ENCODE measurements around the gene SLC30A1.
"Not testable (repeated sequence)": the region's sequence is repeated elsewhere in the genome, so short reads cannot be mapped to it uniquely, and the experiment has no call there.

The SLC30A1 gene

DNA sequence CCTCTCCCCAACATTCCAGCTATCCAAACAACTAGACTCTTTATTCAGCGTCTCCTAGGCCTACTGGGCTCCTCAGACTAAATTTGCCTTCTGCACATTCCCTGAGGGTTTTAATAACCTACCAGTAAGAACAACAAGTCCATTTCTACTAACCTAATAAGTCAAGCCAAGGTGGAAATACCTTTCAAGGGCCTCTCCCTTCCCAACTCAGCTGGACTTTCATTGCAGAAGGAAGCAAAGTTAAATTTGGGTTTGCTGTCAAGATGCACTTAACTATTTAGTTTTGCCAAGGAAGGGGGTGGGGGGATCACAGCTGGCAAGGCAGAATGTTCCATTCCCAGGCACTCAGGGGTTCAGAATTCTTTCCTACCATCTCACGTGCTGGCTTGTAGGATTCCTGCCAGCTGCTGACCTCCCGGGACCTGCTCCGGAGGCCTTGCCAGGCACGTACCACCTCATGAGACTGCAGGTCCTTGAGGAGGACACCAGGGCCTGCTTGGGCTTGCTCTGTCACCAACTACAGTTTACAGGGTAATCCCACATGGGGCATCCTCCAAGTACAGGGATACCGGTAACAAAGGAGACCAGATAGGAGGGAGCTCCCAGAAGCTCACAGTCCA is 29.8 kb downstream of the SLC30A1 start:
- DNase-seq (ENCODE audit: extremely low read depth in 1 of 2, low read depth in 1 of 2) = no peak

DNA sequence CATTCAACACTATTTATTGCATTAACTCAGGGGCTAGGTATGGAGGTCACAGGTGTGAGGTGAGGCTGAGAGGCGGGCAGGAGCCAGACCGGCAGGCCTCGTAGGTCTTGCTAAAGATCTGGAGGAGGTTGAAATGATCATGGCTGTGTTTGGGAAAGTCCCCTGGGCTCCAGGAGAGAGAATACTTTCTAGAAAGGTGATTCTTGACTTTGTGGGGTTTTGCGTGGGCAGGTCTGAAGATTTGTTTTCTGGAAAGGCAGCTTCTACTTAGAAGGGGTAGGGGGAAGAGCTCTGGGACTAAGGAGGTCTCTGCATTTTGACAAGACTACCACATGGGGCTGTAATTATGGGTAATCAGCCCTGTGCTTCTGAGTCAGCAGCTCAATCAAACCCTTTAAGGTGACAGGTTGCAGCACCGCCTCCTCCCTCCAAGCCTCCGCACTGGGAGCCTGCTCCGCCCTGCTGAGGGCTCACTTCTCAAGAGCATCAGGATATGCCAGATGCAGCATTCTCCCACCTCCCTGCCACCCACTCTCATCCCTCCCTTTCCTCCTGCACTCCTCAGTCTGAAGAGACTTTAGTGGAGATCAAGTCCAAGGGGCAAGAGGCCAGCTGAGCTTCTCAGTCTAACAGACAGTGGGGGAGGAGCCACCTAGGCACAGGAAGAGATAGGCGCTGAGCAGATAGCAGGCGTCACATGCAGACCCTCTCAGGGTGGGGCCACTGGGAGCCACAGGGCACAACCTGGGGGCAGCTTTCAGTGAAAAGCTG is 30.5 kb downstream of the SLC30A1 start:
- DNase-seq (ENCODE audit: extremely low read depth in 1 of 2, low read depth in 1 of 2) = no peak

DNA sequence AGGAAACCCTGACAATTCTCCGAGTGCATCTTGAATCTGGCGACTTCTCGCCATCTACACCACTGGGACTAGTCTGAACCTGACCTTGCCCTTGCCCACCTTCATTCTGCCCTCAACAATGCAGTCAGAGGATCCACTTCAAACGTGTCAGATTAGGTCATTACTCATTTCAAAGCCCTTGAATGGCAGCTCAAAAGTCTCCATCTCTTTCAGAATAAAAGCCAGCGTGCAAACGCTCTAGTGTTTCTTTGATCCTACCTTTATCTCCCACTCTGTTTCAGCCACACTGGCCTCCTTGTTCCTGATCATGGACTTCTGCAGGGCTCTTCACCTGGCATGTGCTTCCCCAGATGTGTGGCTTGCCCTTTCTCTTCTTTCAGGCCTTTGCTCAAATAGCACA is 31.3 kb downstream of the SLC30A1 start:
- no peak for DNase-seq (ENCODE audit: extremely low read depth in 1 of 2, low read depth in 1 of 2)

DNA sequence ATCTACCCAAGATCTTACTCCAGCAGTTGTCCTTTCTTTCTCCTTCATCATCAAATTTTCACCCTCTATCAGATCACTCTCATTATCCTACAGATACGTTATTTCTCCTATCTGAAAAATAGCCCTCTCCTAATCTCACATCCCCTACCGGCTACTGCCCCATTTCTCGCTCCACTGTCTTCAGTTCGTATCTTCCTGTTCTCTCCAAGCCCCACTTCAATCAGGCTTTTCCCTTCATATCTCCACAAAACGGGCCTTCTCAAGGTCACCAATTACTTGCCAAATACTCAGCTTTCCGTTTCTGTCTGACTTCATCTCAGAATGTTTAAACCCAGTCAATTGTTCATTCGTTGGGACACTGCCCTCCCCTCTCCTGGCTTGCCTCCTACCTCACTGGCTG is 32.4 kb downstream of the SLC30A1 start:
- no peak for DNase-seq (ENCODE audit: extremely low read depth in 1 of 2, low read depth in 1 of 2)

DNA sequence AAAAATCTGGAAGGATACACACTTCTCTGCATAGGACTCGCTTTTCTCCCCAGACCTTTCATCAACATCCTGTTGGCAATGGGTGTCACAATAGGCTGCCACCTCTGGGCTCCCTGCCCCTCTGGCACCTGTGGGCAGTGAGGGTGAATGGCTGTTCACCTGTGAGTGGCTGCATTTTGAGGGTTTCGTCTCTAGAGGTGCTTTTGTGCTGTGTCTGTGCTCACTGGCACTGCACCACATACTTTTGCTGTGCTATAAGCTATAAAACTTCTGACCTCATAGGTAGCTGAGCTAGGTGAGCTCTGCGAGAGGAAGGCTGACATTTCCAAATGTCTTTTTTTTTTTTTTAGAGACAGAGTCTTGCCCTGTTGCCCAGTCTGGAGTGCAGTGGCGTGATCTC is 35.9 kb downstream of the SLC30A1 start:
- no peak for DNase-seq (ENCODE audit: extremely low read depth in 1 of 2, low read depth in 1 of 2)

DNA sequence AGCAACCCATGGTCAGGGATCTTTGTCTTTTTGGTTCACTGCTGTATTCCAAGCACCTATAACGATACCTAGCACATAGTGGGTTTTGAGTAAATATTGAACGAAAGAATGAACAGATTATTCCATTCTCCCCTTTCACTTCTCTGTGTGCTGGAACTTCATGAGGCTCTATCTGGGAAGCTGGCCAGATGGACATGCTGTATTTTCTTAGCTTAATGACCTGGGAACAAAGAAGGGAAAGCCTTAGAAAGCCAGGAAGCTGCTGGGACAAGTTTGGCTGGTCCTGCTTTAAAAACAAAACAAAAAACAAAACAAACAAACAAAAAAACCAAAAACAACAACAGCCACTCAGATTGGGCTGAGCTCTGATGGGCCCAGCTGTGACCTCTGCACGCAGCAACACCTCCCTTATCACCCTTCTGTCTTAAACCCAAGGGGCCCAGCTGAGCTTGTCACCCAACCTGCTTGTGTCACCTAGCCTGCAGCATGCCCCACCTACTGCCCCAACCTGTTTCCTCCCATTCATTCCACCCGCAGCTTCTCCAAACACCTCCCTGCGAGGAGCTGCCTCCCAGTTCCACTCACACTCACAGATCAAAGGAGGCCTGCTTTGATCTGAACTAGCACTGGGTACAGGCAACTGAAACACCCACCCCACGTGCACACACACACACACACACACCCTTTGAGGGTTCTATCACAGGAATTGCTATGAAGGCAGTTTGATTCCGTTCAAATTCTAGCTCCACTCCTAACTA is 37.1 kb downstream of the SLC30A1 start:
- no peak for DNase-seq (ENCODE audit: extremely low read depth in 1 of 2, low read depth in 1 of 2)

DNA sequence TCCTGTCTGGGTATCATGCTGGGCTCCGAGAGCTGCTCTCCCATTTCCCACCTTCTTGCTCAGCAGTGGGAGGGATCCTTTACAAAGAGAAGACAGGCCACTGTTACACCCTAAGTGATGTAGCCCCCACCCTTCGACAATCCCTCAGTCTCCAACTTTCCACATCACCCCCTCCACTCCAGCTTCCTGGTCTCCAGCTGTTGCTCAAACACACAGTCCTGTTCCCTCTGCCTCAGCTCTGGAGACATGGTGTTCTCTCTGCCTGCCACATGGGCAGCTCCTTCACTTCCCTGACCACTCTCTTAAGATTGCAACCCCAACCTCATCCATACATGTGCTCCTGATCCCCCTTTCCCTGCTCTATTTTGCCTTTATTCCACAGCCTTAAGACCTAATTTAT is 37.7 kb downstream of the SLC30A1 start:
- DNase-seq (ENCODE audit: extremely low read depth in 1 of 2, low read depth in 1 of 2) = no peak

DNA sequence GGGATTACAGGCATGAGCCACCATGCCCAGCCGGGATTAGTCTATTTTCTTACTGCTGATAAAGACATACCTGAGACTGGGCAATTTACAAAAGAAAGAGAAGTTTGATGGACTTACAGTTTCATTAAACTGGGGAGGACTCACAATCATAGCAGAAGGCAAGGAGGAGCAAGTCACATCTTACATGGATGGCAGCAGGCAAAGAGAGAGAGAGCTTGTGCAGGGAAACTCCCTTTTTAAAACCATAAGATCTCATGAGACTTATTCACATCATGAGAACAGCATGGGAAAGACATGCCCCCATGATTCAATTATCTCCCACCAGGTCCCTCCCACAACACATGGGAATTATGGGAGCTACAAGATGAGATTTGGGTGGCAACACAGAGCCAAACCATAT is 38.1 kb downstream of the SLC30A1 start:
- not testable (repeated sequence) for DNase-seq (ENCODE audit: extremely low read depth in 1 of 2, low read depth in 1 of 2)

DNA sequence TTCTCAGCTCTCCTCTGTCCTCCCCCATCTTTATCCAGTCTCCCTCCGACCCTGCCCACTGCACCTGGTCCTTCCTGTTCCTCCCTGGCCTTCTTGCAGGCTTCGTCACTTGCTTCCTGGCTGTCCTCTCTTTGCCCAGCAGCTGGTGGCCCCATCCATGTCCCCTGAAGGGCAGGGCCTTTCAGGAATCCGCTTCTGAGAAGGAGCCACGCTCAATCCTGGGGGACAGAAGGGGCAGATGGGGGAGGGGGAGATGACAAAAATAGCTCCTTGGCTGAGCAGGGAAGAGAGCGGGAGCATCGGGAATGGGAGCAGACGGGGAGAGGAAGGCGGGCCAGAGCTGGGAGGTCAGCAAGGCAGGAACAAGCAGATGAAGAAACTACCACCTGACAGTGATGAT is 40.7 kb downstream of the SLC30A1 start:
- no peak for DNase-seq (ENCODE audit: extremely low read depth in 1 of 2, low read depth in 1 of 2)

DNA sequence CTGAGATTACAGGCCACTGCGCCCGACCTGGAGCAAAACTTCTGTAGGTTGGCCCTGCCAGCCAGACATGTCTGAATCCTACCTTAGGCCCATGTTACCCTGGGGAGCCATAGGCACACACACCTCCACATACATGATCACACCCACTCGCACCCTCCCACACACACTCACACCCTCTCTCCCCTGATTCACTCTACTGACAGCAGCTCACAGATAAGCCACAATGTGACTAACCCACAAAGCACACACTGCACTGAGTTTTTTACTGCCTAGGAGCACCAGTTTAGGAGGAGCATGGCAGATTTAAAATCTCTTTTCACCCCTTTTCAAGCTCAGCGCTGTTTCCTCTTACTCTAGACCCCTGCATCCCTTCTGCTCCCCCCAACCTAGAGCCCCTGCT is 41.7 kb downstream of the SLC30A1 start:
- DNase-seq (ENCODE audit: extremely low read depth in 1 of 2, low read depth in 1 of 2) = no peak

DNA sequence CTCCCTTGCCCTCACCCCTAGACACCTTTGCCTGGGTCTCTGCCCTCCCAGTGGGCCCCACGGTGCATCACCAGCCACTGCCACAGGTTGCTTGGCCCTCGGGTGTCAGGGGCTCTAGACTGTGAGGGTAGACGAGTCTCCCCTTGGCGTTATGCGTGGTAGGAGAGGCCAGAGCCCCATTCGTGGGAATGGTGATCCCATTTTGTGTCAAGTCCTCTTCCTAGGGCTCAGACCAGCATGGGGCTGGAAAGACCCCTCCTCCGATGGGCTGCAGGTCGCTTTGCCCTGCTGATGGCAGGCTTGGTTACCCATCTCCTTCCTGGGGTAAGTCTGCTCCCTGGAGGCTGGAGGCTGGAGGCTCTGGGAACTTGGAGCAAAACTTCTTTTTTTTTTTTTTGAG is 42.4 kb downstream of the SLC30A1 start:
- no peak for DNase-seq (ENCODE audit: extremely low read depth in 1 of 2, low read depth in 1 of 2)

DNA sequence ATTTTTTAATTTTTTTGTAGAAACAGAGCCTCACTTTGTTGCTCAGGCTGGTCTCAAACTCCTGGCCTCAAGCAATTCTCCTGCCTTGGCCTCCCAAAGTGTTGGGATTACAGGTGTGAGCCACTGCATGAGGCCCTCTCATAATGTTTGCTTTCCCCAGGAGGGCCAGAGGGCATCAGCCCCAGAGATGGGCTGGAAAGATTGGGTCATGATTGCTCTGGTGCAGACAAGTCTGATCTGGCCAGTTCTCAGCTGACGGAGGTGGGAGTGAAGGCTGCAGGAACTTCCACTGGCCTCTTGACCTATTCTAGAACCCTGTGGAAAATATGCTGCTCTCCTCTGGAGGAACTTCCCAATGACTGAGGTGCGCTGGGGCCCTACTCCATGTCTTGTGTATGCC is 43.6 kb downstream of the SLC30A1 start:
- DNase-seq (ENCODE audit: extremely low read depth in 1 of 2, low read depth in 1 of 2) = no peak

DNA sequence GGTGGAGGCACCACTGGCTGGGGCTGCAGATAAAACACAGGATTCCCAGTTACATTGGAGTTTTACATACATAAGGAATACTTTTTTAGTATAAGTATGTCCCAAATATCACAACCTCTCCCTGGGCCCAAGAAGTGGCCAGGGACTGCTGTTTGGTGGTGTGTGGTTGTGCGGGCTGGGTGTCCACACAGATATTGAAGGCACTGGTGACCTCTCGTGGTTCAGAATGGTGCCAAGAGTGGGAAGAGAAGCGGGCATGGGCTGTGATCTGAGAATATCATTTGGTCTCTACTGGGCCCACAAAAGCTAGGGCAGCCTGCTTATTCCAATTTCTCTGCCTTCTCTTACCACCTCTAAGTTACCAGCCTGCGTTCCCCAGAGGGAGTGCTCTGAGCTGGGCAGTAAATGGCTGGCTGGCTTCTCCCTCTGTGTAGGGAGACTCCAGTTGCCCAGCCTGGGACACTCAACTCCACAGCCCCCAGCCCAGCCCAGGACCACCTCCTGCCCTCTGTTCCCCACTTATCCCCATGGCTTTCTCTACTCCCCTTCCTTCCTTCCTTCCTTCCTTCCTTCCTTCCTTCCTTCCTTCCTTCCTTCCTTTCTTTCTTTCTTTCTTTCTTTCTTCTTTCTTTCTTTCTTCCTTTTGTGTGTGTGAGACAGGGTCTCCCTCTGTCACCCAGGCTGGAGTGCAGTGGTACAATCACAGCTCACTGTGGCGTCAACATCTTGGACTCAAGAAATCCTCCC is 44.2 kb downstream of the SLC30A1 start:
- no peak for DNase-seq (ENCODE audit: extremely low read depth in 1 of 2, low read depth in 1 of 2)

DNA sequence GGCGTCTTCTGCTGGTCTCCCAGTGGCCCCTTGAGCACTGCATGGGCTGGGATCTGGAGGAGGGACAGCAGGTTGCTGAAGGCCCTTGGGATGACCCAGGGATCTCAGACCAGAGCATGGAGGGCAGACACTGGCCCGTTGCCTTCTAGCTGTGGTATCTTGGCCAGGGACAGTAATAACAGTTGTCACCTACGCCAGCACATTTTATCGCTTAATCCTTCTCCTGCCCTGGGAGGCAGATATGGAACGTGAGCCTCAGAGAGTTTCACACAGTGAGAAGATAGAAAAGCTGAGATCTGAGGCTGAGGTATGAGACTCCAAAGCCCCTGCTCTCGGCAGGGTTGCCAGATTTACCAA is 46.9 kb downstream of the SLC30A1 start:
- DNase-seq (ENCODE audit: extremely low read depth in 1 of 2, low read depth in 1 of 2) = no peak

DNA sequence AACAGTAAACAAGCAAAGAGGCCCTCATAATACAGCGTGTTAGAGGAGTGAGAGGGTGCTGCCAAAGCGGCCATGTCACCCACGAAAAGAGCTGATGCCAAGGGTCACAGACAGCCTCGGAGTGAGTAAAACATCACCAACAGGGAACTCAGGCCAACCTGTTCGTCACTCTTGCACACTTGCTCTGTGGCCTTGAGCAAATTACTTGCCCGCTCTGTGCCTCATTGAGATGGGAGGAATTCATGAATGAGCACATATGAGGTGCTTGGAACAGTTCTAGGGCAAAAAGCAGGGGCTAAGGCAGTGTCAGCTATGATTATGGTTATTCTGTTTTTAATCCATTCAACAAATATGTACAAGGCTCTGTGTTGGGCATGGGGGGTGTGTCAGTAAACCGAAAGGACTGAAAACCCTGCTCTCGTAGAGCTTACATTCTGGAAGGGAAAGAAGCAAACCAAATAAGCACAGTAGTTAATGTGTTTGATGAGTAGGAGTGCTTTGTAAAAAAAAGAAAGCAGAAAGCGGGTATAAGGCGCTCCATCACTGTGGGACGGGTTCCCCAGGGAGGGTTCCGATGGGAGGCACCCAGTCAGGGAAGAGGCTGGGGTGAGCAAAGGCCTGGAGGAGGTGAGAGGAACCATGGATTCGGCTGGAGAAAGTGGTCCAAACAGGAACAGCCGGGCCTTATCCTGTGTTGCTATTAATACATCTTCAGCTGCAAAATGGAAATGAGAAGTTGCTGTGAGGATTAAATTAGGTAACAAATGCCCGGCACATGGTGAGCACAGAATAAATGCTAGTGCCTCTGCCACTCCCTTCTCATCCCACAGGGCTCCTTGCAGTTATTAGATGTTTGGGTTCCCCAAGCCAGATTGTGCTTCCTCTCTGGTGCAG is 47.5 kb downstream of the SLC30A1 start:
- no peak for DNase-seq (ENCODE audit: extremely low read depth in 1 of 2, low read depth in 1 of 2)

DNA sequence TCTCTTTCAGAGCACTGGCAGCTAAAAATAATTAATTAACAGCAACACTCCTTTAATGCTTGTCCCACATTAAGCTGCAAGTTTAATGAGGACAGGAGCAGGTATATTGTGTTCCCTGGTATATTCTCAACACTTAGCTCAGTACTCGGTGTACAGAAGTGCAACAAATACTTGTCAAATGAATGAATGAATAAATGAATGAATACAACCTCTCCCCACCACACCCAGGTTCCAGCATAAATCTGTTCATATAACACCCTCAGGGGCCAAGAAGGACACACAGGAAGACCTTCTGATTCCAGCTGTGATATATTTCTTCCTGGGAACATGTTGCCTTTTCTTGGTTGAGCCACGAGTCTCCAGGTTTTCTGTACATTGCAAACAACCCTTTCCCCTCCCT is 48.9 kb downstream of the SLC30A1 start:
- DNase-seq (ENCODE audit: extremely low read depth in 1 of 2, low read depth in 1 of 2) = no peak

DNA sequence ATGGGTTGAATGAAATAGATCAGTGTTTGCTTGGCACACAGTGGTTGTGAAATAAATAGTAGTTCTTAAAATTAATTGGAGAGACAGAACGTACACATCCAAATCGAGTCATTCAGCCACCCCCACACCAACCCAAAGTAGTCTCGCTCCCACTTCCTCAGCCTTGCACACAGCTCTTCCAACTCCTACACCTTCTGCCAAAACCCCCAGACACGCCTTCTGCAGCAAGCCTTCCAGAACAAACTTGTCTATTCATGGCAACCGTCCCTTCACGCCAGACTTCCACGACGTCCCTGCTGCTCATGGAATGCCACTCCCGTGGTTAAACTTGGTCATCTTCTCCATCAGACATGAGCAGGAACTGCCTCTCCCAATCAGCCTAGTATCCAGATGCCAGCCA is 49.5 kb downstream of the SLC30A1 start:
- DNase-seq (ENCODE audit: extremely low read depth in 1 of 2, low read depth in 1 of 2) = no peak

DNA sequence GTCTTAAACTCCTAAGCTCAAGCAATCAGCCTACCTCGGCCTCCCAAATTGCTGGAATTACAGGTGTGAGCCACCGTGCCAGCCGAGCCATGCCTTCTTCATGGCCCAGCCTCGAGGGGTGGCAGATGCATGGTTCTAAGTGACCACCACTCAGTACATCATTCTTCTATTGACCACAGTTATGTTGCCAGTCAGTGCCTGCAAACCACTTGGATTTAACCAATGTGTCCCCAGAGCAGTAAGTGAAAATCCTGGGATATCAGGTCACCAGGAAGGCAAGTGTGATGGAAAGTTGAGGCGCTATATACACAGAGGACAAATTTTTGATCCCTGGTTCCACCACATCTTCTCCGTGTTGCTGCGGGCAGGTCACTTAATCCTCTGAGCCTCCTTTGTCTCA is 50.0 kb downstream of the SLC30A1 start:
- DNase-seq (ENCODE audit: extremely low read depth in 1 of 2, low read depth in 1 of 2) = no peak

DNA sequence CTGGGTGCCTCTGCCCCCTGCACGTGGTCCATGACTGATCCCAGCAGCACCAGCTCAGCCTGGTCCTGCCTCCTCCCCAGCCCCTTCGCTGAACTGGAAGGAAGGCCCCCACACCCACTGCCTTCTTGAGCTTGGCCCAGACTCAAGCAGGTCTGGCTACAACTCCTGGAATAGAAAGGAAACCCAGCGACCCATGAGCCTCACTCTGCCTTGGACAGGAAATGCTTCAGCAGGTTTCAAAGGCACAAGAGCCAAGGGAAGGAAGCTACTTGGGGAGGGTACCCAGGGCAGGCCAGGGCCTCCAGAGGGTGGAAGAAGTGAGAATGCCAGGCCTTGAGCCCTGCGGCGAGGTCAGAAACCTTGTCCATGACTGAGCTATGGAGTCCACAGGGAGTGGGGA is 51.1 kb downstream of the SLC30A1 start:
- no peak for DNase-seq (ENCODE audit: extremely low read depth in 1 of 2, low read depth in 1 of 2)

DNA sequence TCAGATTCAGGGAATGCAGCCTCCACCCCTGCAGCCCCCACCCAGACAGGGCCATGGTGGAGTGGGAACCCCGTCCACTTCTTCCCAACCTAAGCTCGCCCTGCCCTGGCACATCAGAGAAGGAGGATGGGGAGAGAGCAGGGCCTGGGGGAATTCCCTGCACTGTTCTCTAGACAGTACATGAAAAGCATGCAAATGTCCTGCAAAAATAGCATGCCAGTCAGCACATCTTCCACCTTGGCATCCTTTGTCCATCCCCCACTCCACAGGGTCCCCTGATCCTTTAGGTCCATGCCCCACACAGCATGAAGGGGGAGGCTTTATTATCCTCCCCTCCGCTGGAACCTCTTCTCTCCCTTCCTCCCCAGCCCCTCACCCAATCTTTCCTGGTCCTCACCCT is 52.0 kb downstream of the SLC30A1 start:
- DNase-seq (ENCODE audit: extremely low read depth in 1 of 2, low read depth in 1 of 2) = no peak

DNA sequence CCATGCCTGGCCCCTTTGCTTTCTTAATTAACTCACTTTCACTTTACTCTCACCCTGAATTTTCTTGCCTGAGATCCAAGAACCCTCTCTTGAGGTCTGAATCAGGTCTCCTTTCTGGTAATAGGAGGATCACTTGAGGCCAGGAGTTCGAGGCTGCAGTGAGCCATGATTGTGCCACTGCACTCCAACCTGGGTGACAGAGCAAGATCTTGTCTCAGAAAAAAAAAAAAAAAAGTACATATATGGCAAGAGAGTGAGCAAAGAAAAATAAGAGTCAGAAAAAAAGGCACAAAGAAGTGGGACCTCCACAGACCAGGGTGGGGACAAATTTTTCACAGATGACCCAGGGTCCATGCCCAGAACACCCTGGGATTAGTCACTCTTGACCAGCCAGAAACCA is 52.9 kb downstream of the SLC30A1 start:
- DNase-seq (ENCODE audit: extremely low read depth in 1 of 2, low read depth in 1 of 2) = no peak
